ENCODE data around the gene FANK1.

DNA sequence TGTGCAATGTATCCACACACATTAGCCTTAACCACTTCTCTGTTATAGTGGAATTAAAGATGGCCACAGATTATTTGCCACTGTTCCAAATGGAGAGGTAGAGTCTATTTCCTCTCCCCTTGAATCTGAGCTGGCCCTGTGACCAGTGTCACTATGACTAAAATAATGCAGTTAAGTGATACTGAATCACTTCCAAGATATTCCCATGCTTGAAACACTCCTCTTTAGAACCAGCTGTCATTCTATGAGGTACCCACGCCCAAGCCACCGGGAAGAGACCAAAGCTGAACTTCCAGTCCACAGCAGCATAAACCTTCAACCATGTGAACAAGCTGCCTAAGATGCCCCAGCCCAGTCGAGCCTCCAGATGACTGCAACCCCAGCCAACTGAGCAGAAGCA is 13.2 kb upstream of the FANK1 start:
- TF ChIP-seq, protein P1, sequence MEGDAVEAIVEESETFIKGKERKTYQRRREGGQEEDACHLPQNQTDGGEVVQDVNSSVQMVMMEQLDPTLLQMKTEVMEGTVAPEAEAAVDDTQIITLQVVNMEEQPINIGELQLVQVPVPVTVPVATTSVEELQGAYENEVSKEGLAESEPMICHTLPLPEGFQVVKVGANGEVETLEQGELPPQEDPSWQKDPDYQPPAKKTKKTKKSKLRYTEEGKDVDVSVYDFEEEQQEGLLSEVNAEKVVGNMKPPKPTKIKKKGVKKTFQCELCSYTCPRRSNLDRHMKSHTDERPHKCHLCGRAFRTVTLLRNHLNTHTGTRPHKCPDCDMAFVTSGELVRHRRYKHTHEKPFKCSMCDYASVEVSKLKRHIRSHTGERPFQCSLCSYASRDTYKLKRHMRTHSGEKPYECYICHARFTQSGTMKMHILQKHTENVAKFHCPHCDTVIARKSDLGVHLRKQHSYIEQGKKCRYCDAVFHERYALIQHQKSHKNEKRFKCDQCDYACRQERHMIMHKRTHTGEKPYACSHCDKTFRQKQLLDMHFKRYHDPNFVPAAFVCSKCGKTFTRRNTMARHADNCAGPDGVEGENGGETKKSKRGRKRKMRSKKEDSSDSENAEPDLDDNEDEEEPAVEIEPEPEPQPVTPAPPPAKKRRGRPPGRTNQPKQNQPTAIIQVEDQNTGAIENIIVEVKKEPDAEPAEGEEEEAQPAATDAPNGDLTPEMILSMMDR (conservative IDR thresholded peaks at IDR 0.05; ENCODE audit: low read length) = no peak
- no peak for TF ChIP-seq EZH2phosphoT487 (IDR thresholded peaks at IDR 0.05; ENCODE audit: borderline replicate concordance, low read depth, low read length)
